KMS-11 (cell line): ENCODE data around the gene KEAP1.
A peak's percentile ranks its signal among the peaks of the same experiment; 100 is the strongest.

Experiments
- H2AFZ ChIP-seq: fragments of 200-600 bp; sonication (generic); 2 replicates; pipeline ENCODE4 v1.6.1; 2016; ENCODE audit warnings: antibody characterized with exemption, mixed run types, low read depth
- H3K27ac ChIP-seq: fragments of 200-600 bp; sonication (generic); 2 replicates; pipeline ENCODE4 v1.6.1; 2016; ENCODE audit warnings: mild to moderate bottlenecking, mixed run types
- H3K27me3 ChIP-seq: fragments of 200-600 bp; sonication (generic); 2 replicates; pipeline ENCODE4 v1.6.1; 2017; ENCODE audit warnings: mild to moderate bottlenecking, low read depth, mixed run types, moderate library complexity; ENCODE audit not compliant: insufficient read depth
- H3K36me3 ChIP-seq: fragments of 200-600 bp; sonication (generic); 2 replicates; pipeline ENCODE4 v1.6.1; 2017; ENCODE audit warnings: mild to moderate bottlenecking, mixed run types; ENCODE audit not compliant: insufficient read depth
- H3K4me1 ChIP-seq: fragments of 200-600 bp; sonication (generic); 2 replicates; pipeline ENCODE4 v1.6.1; 2016; ENCODE audit warnings: mild to moderate bottlenecking, low read depth, mixed run types; ENCODE audit not compliant: poor library complexity, severe bottlenecking
- H3K4me2 ChIP-seq: fragments of 200-600 bp; sonication (generic); 2 replicates; pipeline ENCODE4 v1.7.0; 2016; ENCODE audit warnings: mild to moderate bottlenecking, mixed run types
- H3K4me3 ChIP-seq: fragments of 200-600 bp; sonication (generic); IDR thresholded peaks from 2 replicates; pipeline ENCODE4 v1.6.1; 2017; ENCODE audit warnings: low read depth, low read length, mixed read lengths; ENCODE audit not compliant: insufficient read depth
- H3K79me2 ChIP-seq: fragments of 200-600 bp; sonication (generic); 2 replicates; pipeline ENCODE4 v1.6.1; 2016; ENCODE audit warnings: low read depth, mixed run types; ENCODE audit not compliant: insufficient read depth
- H3K9ac ChIP-seq: fragments of 200-600 bp; sonication (generic); 2 replicates; pipeline ENCODE4 v1.6.1; 2016; ENCODE audit warnings: mild to moderate bottlenecking, mixed run types
- H4K20me1 ChIP-seq: fragments of 200-600 bp; sonication (generic); 2 replicates; pipeline ENCODE4 v1.6.1; 2016; ENCODE audit warnings: mild to moderate bottlenecking, mixed run types; ENCODE audit not compliant: insufficient read depth
- TF ChIP-seq, protein P1 (sequence below): fragments of 200-600 bp; sonication (generic); conservative IDR thresholded peaks from 2 replicates; pipeline ENCODE4 v1.6.1; 2017; ENCODE audit warnings: low read depth, mild to moderate bottlenecking, antibody characterized with exemption, low read length, moderate library complexity, mixed read lengths

KEAP1 gene

DNA sequence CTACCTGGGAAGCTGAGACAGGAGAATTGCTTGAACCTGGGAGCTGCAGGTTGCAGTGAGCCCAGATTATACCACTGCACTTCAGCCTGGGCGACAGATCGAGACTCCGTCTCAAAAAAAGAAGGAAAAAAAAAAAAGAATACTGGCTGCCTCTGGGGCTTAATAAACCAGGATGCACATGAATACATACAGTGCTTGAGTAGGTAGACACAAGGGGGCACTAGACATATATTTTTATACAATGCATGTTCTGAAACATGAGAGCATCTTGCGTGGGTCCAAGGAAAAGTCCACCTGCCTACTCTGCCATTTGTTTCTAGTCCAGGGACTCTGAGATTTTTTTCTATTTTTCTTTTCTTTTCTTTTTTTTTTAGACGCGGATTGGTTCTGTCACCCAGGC, 31.2 kb downstream of the KEAP1 start:
- Histone ChIP-seq H3K36me3 (no peaks in the 10 kb centered on the region), H4K20me1 (no peaks in the 10 kb centered on the region), H3K79me2 (no peaks in the 10 kb centered on the region), H3K9ac (no peak overlapping the region), H3K4me1 (no peaks in the 10 kb centered on the region), H3K27me3 (no peaks in the 10 kb centered on the region), H3K4me3 (no peak overlapping the region), H2AFZ (no peak overlapping the region), H3K4me2 (no peak overlapping the region), H3K27ac (no peak overlapping the region)
- TF ChIP-seq, protein P1, sequence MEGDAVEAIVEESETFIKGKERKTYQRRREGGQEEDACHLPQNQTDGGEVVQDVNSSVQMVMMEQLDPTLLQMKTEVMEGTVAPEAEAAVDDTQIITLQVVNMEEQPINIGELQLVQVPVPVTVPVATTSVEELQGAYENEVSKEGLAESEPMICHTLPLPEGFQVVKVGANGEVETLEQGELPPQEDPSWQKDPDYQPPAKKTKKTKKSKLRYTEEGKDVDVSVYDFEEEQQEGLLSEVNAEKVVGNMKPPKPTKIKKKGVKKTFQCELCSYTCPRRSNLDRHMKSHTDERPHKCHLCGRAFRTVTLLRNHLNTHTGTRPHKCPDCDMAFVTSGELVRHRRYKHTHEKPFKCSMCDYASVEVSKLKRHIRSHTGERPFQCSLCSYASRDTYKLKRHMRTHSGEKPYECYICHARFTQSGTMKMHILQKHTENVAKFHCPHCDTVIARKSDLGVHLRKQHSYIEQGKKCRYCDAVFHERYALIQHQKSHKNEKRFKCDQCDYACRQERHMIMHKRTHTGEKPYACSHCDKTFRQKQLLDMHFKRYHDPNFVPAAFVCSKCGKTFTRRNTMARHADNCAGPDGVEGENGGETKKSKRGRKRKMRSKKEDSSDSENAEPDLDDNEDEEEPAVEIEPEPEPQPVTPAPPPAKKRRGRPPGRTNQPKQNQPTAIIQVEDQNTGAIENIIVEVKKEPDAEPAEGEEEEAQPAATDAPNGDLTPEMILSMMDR: peak; percentile 70

DNA sequence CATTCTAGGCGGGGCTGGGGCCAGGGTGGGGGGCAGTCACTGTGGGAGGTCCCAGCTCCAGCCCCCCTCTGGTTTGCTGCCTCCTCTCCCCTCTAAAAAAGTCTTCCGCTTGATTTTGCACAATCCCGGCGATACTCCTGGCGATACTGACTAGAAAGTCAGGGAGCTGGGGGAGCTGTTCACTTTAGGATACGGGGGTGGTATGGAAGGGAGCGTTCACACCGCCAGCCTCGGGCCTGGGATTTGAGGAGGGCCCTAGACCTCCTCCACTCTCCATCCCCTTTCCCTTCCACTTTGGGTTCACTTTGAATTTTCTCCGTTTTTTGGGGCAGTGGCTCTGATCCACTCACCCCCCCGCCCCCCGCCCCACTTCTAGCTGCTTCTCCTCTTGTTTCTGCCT, 35.0 kb downstream of the KEAP1 start:
- Histone ChIP-seq H3K79me2 (no peaks in the 10 kb centered on the region), H4K20me1 (no peaks in the 10 kb centered on the region), H3K4me1 (no peaks in the 10 kb centered on the region), H3K4me2 (no peak overlapping the region), H3K36me3 (no peaks in the 10 kb centered on the region), H3K27me3 (no peaks in the 10 kb centered on the region), H2AFZ (no peak overlapping the region), H3K9ac (no peak overlapping the region), H3K27ac (no peak overlapping the region), H3K4me3 (no peak overlapping the region)
- TF ChIP-seq, protein P1: no peak

DNA sequence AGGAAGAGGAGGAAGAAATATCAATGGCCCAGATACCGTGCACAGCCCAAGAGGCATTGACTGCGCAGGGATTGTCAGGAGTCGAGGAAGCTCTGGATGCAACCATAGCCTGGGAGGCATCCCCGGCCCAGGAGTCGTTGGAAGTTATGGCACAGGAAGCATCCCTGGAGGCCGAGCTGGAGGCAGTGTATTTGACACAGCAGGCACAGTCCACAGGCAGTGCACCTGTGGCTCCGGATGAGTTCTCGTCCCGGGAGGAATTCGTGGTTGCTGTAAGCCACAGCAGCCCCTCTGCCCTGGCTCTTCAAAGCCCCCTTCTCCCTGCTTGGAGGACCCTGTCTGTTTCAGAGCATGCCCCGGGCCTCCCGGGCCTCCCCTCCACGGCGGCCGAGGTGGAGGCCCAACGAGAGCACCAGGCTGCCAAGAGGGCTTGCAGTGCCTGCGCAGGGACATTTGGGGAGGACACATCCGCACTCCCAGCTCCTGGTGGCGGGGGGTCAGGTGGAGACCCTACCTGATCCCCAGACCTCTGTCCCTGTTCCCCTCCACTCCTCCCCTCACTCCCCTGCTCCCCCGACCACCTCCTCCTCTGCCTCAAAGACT, 36.0 kb downstream of the KEAP1 start:
- H4K20me1 ChIP-seq: no peaks in the 10 kb centered on the region
- H3K79me2 ChIP-seq: no peaks in the 10 kb centered on the region
- TF ChIP-seq, protein P1: no peak
- H3K36me3 ChIP-seq: no peaks in the 10 kb centered on the region
- no peaks in the 10 kb centered on the region for H3K4me1 ChIP-seq
- no peak overlapping the region for H3K27ac ChIP-seq
- no peaks in the 10 kb centered on the region for H3K27me3 ChIP-seq
- H3K9ac ChIP-seq: no peak overlapping the region
- no peak overlapping the region for H3K4me2 ChIP-seq
- no peak overlapping the region for H2AFZ ChIP-seq
- no peak overlapping the region for H3K4me3 ChIP-seq

DNA sequence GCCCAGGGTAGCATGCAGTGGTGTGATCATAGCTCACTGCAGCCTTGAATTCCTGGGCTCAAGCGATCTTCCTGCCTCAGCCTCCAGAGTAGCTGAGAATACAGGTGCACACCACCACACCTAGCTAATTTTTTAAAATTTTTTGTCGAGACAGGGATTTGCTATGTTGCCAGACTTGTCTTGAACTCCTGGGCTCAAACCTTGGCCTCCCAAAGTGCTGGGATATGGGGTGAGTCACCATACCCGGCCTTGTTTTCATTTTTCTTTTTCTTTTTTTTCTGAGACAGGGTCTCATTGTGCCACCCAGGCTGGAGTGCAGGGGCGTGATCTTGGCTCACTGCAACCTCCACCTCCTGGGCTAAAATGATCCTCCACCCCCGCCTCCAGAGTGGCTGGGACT, 38.7 kb downstream of the KEAP1 start:
- Histone ChIP-seq H2AFZ (no peak overlapping the region), H3K79me2 (no peaks in the 10 kb centered on the region), H3K27me3 (no peaks in the 10 kb centered on the region), H3K4me1 (peaks cover 6% of the 10 kb centered on the region), H3K9ac (no peak overlapping the region), H3K36me3 (no peaks in the 10 kb centered on the region), H3K27ac (no peak overlapping the region), H3K4me2 (no peak overlapping the region), H3K4me3 (no peak overlapping the region), H4K20me1 (no peaks in the 10 kb centered on the region)
- TF ChIP-seq, protein P1: no peak
